ENCODE measurements around the gene PLCB4. TPM values are rescaled to one million over a fixed set of nuclear protein-coding genes. Genes with fewer than 3 reads are reported as not detected.

The PLCB4 gene
- total RNA-seq, 1 donor = 3.5 TPM

DNA sequence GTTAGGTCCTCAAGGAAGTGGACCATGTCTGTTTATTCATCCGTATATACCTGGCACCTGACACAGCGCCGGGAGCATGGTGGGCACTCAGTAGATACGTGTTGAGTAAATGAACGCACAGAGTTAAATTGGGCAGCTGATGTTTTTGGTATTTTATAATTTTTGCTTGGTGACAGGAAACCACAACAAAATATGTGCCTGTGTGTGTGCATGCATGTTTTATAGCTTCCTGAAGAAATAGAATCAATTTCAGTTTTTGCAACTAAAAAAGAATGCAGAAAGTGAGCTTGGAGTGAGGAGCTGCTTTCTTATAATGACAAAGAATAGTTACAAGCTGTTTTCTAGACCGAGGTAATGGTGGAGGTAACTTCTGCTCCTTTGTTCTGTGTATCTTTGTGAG, 91.4 kb downstream of the PLCB4 start:
- TF ChIP-seq, protein P1, sequence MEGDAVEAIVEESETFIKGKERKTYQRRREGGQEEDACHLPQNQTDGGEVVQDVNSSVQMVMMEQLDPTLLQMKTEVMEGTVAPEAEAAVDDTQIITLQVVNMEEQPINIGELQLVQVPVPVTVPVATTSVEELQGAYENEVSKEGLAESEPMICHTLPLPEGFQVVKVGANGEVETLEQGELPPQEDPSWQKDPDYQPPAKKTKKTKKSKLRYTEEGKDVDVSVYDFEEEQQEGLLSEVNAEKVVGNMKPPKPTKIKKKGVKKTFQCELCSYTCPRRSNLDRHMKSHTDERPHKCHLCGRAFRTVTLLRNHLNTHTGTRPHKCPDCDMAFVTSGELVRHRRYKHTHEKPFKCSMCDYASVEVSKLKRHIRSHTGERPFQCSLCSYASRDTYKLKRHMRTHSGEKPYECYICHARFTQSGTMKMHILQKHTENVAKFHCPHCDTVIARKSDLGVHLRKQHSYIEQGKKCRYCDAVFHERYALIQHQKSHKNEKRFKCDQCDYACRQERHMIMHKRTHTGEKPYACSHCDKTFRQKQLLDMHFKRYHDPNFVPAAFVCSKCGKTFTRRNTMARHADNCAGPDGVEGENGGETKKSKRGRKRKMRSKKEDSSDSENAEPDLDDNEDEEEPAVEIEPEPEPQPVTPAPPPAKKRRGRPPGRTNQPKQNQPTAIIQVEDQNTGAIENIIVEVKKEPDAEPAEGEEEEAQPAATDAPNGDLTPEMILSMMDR (IDR thresholded peaks at IDR 0.05; ENCODE audit: insufficient read depth, low read depth, low read length) = no peak
- no peak for DNase-seq (ENCODE audit: low read depth)

DNA sequence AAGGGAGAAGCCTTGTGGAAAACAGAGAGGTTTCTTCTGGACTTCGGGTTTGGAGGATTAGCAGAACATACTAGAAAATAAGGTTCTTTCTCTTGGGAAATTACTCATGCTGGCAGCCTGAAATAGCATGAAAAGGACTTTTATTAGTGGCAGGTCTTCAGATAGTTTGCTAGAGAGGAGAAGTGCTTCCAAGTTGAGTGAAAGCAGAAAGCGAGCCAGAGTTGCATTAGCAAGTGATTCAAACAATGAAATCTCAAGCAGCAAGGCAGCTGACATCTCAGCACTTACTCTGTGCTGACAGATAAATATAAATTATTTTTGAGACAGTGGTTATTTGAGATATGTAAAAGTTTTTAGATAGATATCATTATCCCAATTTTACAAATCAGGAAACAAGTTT, 91.9 kb downstream of the PLCB4 start:
- no peak overlapping the region for H3K4me3 ChIP-seq (ENCODE audit: low read depth, low read length)
- TF ChIP-seq, protein P1 (IDR thresholded peaks at IDR 0.05; ENCODE audit: insufficient read depth, low read depth, low read length) = no peak
- no peak for DNase-seq (ENCODE audit: low read depth)

More for the DNA sequence above, 91.4 kb downstream of the PLCB4 start:
- H3K4me3 ChIP-seq (ENCODE audit: low read depth, low read length) = no peak overlapping the region

DNA sequence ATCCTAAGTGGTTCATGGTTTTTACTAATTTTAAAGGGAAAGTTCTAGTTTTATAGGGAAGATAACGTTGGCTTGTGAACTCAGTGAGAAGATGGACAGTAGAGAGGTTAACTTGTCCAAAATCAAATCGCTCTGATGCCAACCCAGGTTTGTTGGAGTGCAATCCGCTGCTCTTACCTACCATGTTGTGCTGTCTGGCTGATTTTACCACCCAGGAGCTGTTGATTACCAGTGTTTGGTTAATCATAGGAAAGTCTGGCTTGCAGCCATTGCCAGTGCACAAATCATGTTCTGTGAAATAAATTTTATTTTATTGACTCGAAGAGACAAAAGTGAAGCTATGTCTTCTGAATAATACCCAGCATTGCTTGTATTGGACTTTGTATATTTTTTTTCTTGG, 92.4 kb downstream of the PLCB4 start:
- TF ChIP-seq, protein P1 (IDR thresholded peaks at IDR 0.05; ENCODE audit: insufficient read depth, low read depth, low read length) = no peak
- no peak for DNase-seq (ENCODE audit: low read depth)
- H3K4me3 ChIP-seq (ENCODE audit: low read depth, low read length) = no peak overlapping the region

DNA sequence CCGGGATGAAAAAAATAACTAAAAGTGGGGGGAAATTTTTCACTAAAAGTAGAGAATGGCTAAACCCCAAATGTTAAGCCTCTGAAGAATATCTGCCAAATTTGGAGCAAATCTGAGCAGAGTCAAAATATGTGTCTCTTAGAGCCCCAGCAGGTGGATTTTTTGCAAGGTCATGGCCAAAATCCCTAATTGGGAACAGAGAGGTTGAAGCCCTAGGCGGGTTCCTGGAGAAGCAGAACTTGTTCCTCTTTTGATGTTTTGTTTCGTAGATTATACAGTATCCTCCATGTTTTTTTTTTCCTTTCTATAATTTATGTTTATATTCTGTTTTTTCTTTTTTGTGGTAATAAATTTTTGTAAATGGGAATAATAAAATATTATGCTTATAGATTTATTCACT, 94.4 kb downstream of the PLCB4 start:
- no peak for DNase-seq (ENCODE audit: low read depth)
- no peak overlapping the region for H3K4me3 ChIP-seq (ENCODE audit: low read depth, low read length)
- TF ChIP-seq, protein P1 (IDR thresholded peaks at IDR 0.05; ENCODE audit: insufficient read depth, low read depth, low read length) = no peak

DNA sequence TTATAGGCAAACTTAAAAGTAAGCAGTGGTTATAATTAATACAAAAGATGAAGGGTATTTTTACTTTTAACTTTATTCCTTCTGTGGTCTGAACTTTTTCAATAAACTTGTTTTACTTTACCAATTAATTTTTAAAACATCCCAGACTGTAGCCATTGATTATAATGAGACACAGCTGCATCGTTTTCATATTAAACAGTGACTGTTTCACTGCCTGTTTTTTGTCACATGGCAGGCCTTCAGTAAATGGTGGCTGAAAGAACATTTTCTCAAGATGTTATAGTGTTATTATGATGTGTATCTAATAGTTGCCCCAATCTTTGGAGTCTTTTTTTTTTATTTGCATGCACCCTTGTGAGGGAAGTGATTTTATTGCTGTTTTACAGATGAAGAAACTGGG, 95.1 kb downstream of the PLCB4 start:
- TF ChIP-seq, protein P1 (IDR thresholded peaks at IDR 0.05; ENCODE audit: insufficient read depth, low read depth, low read length) = no peak
- no peak overlapping the region for H3K4me3 ChIP-seq (ENCODE audit: low read depth, low read length)
- DNase-seq (ENCODE audit: low read depth) = no peak

DNA sequence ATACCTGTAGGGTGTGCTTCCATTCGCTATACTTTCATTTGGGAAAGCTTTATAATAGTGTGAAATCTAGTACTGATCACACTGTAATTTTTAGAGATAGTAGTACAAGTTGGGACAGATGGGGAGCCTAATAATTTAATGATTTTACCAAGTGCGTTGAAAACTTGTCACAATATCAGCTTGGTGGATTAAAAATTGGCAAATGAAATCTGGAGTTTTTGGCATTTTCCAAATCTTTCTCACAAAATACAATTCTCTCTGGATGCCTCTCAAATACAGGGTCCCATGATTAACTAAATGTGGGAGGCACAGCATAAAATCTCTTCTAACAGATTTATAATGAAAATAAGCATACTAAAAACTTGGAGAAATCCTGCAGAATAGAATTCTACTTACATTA, 96.4 kb downstream of the PLCB4 start:
- TF ChIP-seq, protein P1 (IDR thresholded peaks at IDR 0.05; ENCODE audit: insufficient read depth, low read depth, low read length) = no peak
- no peak overlapping the region for H3K4me3 ChIP-seq (ENCODE audit: low read depth, low read length)
- no peak for DNase-seq (ENCODE audit: low read depth)

DNA sequence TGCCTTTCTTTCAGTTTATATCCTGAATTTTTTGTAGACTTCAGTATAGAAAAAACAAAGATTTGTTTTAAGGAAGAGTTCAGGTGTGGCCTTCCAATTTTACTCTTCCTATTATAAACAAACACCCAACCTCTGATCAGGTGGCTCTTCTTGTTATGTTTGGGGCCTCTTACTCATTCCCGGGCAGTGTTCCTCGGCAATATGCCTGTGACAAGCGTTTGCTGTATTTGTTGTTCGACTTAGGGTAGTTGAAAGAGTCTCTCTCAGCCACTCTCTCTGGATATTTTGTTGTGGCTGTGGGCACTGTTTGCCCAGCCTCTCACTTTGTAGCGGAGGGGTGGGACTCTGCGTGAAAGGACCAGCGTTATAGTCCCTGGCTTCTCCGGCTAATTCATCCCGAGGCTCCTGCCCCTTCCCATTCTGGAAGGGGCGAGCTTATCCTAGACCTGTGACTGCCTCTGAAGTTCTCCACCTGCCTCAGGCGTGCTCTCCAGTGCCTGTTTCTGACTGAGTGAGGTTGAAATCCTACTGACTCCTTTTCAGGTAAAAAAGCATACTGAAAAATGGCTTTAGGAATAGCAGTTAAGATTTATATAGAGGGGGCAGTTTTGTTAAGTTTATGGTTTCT, 97.4 kb downstream of the PLCB4 start:
- DNase-seq (ENCODE audit: low read depth) = no peak
- TF ChIP-seq, protein P1 (IDR thresholded peaks at IDR 0.05; ENCODE audit: insufficient read depth, low read depth, low read length) = no peak
- H3K4me3 ChIP-seq (ENCODE audit: low read depth, low read length) = no peak overlapping the region

Data from fibroblast of villous mesenchyme (primary cell).